Endodermal cell (in vitro differentiated cells): Measurements from ENCODE around the gene CACNA1I. TPM values are rescaled to one million over a fixed set of nuclear protein-coding genes. Genes with fewer than 3 reads are reported as not detected.

ENCODE experiments used
- DNase-seq: peaks from one replicate; pipeline ENCODE4 v3.0.0-alpha.2; 2017
- H3K27ac ChIP-seq: 2 replicates; pipeline ENCODE4 v1.5.1; 2013; ENCODE audit warnings: mild to moderate bottlenecking, low read depth, low read length, moderate library complexity
- H3K27me3 ChIP-seq: 2 replicates; pipeline ENCODE4 v1.6.1; 2013; ENCODE audit warnings: mild to moderate bottlenecking, low read length, moderate library complexity; ENCODE audit not compliant: insufficient read depth, control insufficient read depth, poor library complexity, severe bottlenecking
- H3K36me3 ChIP-seq: 2 replicates; pipeline ENCODE4 v1.7.0; 2013; ENCODE audit warnings: mild to moderate bottlenecking, low read length, moderate library complexity; ENCODE audit not compliant: control insufficient read depth, insufficient read depth
- H3K4me1 ChIP-seq: one replicate; pipeline ENCODE4 v1.7.0; 2013; ENCODE audit warnings: low read length; ENCODE audit not compliant: control insufficient read depth, insufficient read depth
- H3K4me3 ChIP-seq: 2 replicates; pipeline ENCODE4 v1.5.1; 2013; ENCODE audit warnings: mild to moderate bottlenecking, low read length, moderate library complexity
- H3K9ac ChIP-seq: 2 replicates; pipeline ENCODE4 v1.6.1; 2013; ENCODE audit warnings: mild to moderate bottlenecking, low read length, moderate library complexity; ENCODE audit not compliant: poor library complexity, severe bottlenecking; ENCODE audit errors: extremely low read depth
- H3K9me3 ChIP-seq: 2 replicates; pipeline ENCODE4 v1.6.1; 2013; ENCODE audit warnings: mild to moderate bottlenecking, low read length, moderate library complexity; ENCODE audit not compliant: control insufficient read depth
- H3K27ac Mint-ChIP-seq: 2 replicates; pipeline ENCODE4 v1.8.0; 2020; ENCODE audit warnings: mixed read lengths
- H3K27me3 Mint-ChIP-seq: 2 replicates; pipeline ENCODE4 v1.8.0; 2021; ENCODE audit warnings: mild to moderate bottlenecking, mixed read lengths; ENCODE audit not compliant: insufficient read depth
- H3K36me3 Mint-ChIP-seq: 2 replicates; pipeline ENCODE4 v1.8.0; 2020; ENCODE audit warnings: low read depth, mixed read lengths
- H3K4me1 Mint-ChIP-seq: 2 replicates; pipeline ENCODE4 v1.8.0; 2020; ENCODE audit warnings: mixed read lengths
- H3K4me3 Mint-ChIP-seq: 2 replicates; pipeline ENCODE4 v1.8.0; 2020; ENCODE audit warnings: mild to moderate bottlenecking, moderate library complexity, mixed read lengths
- H3K9me3 Mint-ChIP-seq: 2 replicates; pipeline ENCODE4 v1.8.0; 2020; ENCODE audit warnings: mild to moderate bottlenecking, mixed read lengths
- CTCF ChIP-seq: fragments of 200-600 bp; sonication (generic); conservative IDR thresholded peaks from 2 replicates; pipeline ENCODE4 v1.5.0; 2021; ENCODE audit warnings: antibody characterized with exemption, mild to moderate bottlenecking
- WGBS, 2 experiments: methylation state at CpG; one replicate each; pipeline versions ENCODE4 v1.1.5 to v1.1.7; 2013; ENCODE audit warnings: missing lambda C conversion rate in 2 of 2, mixed read lengths in 1 of 2; ENCODE audit not compliant: insufficient coverage in 1 of 2, insufficient read length in 1 of 2; 5-methylcytosine and 5-hydroxymethylcytosine counted together
- total RNA-seq, 2 donors: library from RNA; stranded (reverse); fragmentation: NEBNext Ultra II Directional in 1 of 2; extraction: Animal tissue kit (Norgen Biotek cat#: 25700) in 1 of 2; gene quantifications; 2 replicates in 1 of 2; 3 replicates in 1 of 2; pipeline ENCODE4 v1.2.1, GENCODE V29; 2021

The CACNA1I gene
- total RNA-seq, 2 donors from 2014 or later = 1.2 to 2.2 TPM

GRCh38 chr22:39724390-39724789, 153.8 kb downstream of the CACNA1I start:
- TF ChIP-seq CTCF = no peak
- H3K4me1 Mint-ChIP-seq = peaks cover 11% of the 10 kb centered on the region
- H3K9me3 Mint-ChIP-seq = no peaks in the 10 kb centered on the region
- Histone ChIP-seq H3K27ac (no peak overlapping the region), H3K4me1 (no peaks in the 10 kb centered on the region), H3K27me3 (peaks cover 14% of the 10 kb centered on the region), H3K36me3 (no peaks in the 10 kb centered on the region), H3K9me3 (no peaks in the 10 kb centered on the region), H3K9ac (no peak overlapping the region), H3K4me3 (no peak overlapping the region)
- peak; percentile 67 for DNase-seq
- WGBS, 2 experiments = 80 to 93% methylated on average over 2 to 4 of the region's 4 CpGs
- H3K27me3 Mint-ChIP-seq = peaks cover 4% of the 10 kb centered on the region
- H3K27ac Mint-ChIP-seq = no peak overlapping the region
- H3K36me3 Mint-ChIP-seq = no peaks in the 10 kb centered on the region
- H3K4me3 Mint-ChIP-seq = no peak overlapping the region

GRCh38 chr22:39724857-39725256, 154.3 kb downstream of the CACNA1I start:
- no peak for DNase-seq
- H3K27me3 ChIP-seq = peaks cover 14% of the 10 kb centered on the region
- no peak overlapping the region for H3K4me3 Mint-ChIP-seq
- no peak for TF ChIP-seq CTCF
- no peaks in the 10 kb centered on the region for H3K36me3 Mint-ChIP-seq
- peaks cover 4% of the 10 kb centered on the region for H3K27me3 Mint-ChIP-seq
- H3K9me3 Mint-ChIP-seq = no peaks in the 10 kb centered on the region
- no peaks in the 10 kb centered on the region for H3K9me3 ChIP-seq
- no peak overlapping the region for H3K9ac ChIP-seq
- H3K4me1 Mint-ChIP-seq = peaks cover 8% of the 10 kb centered on the region
- 92 to 93% methylated on average over 9 of the region's 9 CpGs for WGBS, 2 experiments
- no peaks in the 10 kb centered on the region for H3K36me3 ChIP-seq
- no peak overlapping the region for H3K27ac ChIP-seq
- no peak overlapping the region for H3K4me3 ChIP-seq
- H3K4me1 ChIP-seq = no peaks in the 10 kb centered on the region
- no peak overlapping the region for H3K27ac Mint-ChIP-seq

GRCh38 chr22:39725351-39726035, 154.9 kb downstream of the CACNA1I start:
- H3K4me3 ChIP-seq = no peak overlapping the region
- no peaks in the 10 kb centered on the region for H3K4me1 ChIP-seq
- DNase-seq = peak; percentile 34
- Mint-ChIP-seq H3K9me3 (no peaks in the 10 kb centered on the region), H3K36me3 (no peaks in the 10 kb centered on the region), H3K4me1 (peaks cover 1% of the 10 kb centered on the region), H3K4me3 (no peak overlapping the region), H3K27ac (no peak overlapping the region), H3K27me3 (peaks cover 4% of the 10 kb centered on the region)
- H3K9ac ChIP-seq = no peak overlapping the region
- H3K27me3 ChIP-seq = peaks cover 14% of the 10 kb centered on the region
- TF ChIP-seq CTCF = no peak
- 85 to 90% methylated on average over 8 to 9 of the region's 9 CpGs for WGBS, 2 experiments
- no peaks in the 10 kb centered on the region for H3K36me3 ChIP-seq
- H3K9me3 ChIP-seq = no peaks in the 10 kb centered on the region
- H3K27ac ChIP-seq = no peak overlapping the region
